Measurements from ENCODE around the gene TTLL11.

GRCh38 chr9:121942866-121943382 lies 150.2 kb downstream of the TTLL11 start:
- TF ChIP-seq REST (IDR thresholded peaks at IDR 0.05) (no peak), CTCF (IDR thresholded peaks at IDR 0.05; ENCODE audit: low read depth, low read length, missing input control) (no peak), RAD21 (IDR thresholded peaks at IDR 0.05) (no peak), SP1 (IDR thresholded peaks at IDR 0.05) (no peak), HNF4A (conservative IDR thresholded peaks at IDR 0.05) (no peak), GABPA (IDR thresholded peaks at IDR 0.05 in 1 of 2, conservative IDR thresholded peaks at IDR 0.05 in 1 of 2) (no peak), YY1 (IDR thresholded peaks at IDR 0.05) (no peak), FOXA2 (IDR thresholded peaks at IDR 0.05) (no peak), JUND (IDR thresholded peaks at IDR 0.05) (no peak), TAF1 (conservative IDR thresholded peaks at IDR 0.05) (no peak), EGR1 (IDR thresholded peaks at IDR 0.05; ENCODE audit: low read depth in 2 of 2) (no peak)
